Measurements from ENCODE around the gene CAPN1.

CAPN1 gene

DNA sequence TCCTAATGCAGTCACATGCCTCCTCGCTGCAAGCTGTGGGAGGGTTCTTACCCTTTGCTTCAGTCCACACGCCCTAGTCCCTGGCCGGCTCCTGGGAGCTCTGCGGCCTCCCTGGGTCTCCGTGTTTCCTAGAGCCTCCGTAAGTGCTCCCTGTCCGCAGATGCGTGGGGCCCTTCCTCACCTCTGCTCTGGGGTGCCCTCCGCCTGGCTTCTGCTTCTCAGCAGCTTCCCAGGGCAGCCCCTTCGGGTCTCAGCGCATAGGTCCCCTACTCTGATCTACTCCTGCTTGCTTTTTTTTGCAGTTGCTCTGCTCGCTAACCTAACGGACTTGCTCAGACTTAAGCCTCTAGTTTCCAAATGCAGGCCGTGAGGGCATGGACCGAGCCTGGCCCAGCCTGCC lies 22.4 kb downstream of the CAPN1 start:
- DNase-seq, result no peak

DNA sequence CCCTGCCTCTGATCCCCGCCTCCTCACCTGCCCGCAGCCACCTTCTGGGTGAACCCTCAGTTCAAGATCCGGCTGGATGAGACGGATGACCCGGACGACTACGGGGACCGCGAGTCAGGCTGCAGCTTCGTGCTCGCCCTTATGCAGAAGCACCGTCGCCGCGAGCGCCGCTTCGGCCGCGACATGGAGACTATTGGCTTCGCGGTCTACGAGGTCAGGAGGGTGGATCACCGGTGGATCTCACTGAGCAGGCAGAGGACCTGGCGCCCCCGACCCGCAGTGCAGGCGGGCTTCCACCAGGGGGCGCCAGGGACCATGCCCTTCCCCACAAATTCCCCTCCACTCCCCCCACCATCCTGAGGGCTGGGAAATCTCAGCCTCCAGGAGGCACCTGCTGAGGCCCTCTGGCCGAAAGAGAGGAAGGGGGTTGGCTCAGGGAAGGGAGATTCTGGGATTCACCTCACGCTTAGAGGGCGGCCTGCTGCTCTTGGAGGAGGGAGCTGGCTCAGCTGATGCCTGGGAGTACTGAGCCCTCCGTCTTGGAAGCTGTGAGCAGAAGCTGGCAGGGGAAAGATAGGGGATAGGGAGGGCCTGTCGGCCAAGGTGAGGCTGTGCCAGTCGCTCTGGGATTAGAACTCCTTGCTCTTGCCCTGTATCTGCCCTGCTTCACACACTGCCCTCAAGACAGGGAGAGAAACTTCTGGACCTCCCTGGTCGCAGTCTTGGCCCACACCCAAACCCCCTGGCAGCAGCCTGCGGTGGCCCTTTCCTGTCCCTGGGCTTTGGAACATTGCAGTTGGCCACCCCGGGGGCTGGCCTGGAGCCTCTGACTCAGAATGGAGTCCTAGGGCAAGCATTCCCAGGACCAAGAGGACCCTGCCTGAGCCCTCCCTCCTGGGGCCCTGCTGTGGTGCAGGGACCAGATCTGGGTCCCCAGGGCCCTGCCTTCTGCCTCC lies 23.2 kb downstream of the CAPN1 start:
- peak; percentile 7 to 62 (median 41) for DNase-seq

DNA sequence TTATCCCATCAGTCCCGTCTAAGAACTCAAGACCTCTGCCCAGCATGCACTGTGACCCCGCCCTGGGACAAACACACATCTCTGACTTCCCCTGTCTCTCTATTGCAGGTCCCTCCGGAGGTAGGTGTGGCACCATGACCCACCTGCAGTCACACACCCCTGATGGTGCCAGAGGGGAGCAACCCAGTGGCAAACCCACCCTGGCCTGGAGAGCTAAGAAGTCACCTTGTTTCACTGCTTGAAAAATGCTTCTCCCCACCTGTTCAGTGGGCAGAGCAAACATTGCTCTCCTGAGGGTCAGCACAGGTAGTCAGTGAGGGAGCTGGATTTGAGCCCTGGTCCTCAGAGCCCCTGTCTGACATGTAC lies 23.9 kb downstream of the CAPN1 start:
- no peak for DNase-seq

DNA sequence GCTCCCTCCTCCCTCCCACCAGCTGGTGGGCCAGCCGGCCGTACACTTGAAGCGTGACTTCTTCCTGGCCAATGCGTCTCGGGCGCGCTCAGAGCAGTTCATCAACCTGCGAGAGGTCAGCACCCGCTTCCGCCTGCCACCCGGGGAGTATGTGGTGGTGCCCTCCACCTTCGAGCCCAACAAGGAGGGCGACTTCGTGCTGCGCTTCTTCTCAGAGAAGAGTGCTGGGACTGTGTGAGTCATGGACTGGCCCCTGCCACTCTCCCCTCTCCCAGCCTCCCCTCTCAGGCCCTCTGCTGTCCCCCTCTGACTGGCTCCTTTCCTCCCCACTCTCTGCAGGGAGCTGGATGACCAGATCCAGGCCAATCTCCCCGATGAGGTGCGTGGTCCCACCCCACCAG lies 24.7 kb downstream of the CAPN1 start:
- DNase-seq, result no peak

DNA sequence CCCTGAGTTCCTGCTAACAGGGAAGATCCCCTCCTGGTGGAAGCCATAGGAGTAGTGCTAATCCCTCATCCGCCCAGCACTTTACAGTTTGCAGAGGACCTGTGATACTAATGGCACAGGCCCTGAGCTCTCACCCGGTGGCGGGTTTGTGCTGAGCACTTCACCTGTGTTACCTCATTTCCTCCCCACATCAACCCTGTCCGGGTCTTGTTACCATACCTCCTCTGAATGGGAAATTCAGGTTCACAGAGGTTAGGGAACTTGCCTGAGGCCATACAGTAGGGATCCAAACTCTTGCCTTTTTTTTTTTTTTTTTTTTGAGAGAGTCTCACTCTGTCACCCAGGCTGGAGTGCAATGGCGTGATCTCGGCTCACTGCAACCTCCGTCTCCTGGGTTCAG lies 25.2 kb downstream of the CAPN1 start:
- DNase-seq, result no peak

DNA sequence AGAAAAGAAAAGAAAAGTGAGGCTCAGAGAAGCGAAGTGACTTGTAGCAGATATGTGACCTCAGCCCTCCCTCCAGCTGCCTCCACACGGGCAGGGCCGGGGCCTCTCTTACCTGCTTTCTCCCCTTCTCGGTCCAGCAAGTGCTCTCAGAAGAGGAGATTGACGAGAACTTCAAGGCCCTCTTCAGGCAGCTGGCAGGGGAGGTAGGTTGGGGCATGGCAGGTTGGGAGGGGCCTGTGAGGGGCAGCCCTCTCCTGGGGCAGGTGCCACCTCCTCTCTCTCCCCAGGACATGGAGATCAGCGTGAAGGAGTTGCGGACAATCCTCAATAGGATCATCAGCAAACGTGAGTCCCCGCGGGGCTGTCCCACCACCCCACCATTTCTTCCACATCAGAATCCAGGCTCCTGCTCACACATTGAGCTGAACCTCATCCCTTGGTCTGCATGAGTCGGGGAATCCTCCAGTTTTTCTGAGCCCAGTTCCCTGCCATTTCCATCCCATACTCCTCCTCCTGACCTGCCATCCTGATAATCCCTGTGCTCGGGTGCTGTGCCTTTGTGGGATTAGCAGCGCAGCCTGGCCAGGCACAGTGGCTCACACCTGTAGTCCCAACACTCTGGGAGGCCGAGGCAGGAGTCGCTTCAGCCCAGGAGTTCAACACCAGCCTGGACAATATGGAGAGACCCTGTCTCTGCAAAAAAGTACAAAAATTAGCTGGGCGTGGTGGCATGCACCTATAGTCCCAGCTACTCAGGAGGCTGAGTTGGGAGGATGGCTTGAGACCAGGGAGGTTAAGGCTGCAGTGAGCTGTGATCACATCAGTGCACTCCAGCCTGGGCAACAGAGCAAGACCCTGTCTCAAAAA lies 26.4 kb downstream of the CAPN1 start:
- no peak for DNase-seq

DNA sequence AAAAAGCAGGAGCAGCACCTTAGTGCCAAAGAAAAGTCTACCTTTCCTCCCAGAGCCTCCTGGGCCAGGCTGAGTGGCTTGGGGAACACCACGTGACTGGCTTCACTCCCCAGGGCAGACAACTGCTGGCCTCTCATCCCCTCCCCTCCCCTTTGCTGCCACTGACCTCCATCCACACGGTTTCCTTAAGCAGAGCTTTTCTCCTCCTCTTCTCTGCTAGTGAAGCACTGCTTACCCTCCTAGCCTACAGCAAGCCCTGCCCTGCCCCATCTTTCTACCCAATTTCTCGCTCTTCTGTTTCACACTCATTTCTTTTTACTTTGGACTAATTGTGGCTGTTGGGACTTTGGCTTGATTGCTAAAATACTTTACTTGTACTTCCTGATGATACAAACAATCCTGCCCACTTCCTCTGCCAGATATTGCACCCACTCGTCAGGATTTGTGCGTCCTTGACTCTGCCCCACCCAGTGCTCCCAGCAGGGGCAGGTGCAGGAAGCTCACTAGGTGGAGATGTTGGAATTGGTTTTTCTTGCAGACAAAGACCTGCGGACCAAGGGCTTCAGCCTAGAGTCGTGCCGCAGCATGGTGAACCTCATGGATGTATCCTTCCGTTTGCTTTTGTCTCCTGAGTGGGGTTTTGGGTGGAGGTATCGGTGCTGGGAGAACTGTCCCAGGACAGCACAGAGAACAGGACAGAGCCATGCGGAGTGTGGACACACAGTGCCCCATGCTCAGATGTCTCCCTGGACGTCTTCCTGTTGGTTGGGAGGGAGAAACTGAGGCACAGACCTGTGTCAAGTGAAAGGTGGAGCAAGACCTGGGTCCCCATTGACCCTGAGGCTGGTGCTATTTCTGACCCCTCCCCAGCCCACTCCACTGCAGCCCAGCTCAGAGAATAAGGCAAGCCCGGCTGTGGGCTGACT lies 27.3 kb downstream of the CAPN1 start:
- DNase-seq, result no peak

DNA sequence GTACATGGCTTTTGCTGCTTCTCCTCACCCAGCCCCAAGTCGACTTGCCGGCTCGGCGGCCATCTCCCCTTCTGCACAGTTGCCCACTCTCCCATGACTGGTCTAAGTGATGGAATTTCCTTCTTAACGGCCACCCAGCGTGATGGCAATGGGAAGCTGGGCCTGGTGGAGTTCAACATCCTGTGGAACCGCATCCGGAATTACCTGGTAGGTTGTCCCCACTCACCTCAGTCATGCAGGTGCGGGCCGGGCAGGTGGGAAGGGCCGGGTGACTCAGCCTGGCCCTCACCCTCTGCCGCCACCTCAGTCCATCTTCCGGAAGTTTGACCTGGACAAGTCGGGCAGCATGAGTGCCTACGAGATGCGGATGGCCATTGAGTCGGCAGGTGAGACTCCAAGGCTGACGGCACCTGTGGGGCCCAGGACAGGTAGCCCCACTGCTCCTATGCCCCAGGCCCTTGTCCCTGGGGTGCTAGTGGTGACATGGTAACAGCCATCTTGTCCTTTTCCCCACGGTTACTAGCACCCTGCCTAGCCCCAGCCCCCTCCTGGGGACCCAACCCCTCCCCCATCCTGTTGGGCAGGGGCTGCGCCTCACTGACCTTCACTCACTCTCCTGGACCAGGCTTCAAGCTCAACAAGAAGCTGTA lies 28.1 kb downstream of the CAPN1 start:
- DNase-seq, result no peak

DNA sequence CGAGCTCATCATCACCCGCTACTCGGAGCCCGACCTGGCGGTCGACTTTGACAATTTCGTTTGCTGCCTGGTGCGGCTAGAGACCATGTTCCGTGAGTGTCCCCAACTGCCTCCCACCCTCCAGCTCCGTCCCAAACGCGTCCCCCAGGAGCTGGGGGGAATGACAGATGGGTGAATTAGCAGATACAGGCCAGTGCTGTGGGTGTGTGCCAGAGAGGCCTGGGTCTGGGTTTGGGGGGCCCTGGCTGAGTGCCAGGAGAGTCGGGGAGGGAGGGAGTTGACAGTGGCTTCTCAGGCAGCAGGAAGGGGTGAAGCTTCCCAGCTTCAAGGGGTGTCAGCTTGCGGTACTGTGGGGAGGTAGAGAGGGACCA lies 28.6 kb downstream of the CAPN1 start:
- no peak for DNase-seq

DNA sequence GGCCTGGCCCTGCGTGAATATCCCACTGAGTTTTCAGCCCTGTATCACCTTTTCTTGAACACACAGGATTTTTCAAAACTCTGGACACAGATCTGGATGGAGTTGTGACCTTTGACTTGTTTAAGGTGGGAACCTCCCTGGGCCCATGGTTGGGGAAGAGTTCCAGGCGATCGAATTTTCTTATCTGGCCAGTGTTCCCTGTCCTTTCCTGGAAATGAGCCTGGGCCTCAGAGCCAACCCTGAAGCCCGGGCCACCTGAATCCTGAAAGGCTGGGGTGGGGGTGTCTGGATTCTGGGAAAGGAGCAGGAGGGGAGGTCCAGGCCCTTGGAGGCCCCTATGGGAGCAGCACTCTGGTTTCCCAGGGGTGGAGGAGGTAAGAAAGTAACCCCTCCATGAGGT lies 29.0 kb downstream of the CAPN1 start:
- DNase-seq, result no peak

DNA sequence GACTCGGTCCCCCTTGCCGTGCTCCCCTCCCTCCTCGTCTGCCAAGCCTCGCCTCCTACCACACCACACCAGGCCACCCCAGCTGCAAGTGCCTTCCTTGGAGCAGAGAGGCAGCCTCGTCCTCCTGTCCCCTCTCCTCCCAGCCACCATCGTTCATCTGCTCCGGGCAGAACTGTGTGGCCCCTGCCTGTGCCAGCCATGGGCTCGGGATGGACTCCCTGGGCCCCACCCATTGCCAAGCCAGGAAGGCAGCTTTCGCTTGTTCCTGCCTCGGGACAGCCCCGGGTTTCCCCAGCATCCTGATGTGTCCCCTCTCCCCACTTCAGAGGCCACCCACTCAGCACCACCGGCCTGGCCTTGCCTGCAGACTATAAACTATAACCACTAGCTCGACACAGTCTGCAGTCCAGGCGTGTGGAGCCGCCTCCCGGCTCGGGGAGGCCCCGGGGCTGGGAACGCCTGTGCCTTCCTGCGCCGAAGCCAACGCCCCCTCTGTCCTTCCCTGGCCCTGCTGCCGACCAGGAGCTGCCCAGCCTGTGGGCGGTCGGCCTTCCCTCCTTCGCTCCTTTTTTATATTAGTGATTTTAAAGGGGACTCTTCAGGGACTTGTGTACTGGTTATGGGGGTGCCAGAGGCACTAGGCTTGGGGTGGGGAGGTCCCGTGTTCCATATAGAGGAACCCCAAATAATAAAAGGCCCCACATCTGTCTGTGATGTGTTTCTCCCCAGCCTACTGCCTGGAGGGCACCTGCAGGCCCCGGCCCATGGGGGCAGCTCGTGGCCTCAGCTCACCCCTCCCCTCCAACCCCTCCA lies 29.8 kb downstream of the CAPN1 start:
- no peak for DNase-seq

DNA sequence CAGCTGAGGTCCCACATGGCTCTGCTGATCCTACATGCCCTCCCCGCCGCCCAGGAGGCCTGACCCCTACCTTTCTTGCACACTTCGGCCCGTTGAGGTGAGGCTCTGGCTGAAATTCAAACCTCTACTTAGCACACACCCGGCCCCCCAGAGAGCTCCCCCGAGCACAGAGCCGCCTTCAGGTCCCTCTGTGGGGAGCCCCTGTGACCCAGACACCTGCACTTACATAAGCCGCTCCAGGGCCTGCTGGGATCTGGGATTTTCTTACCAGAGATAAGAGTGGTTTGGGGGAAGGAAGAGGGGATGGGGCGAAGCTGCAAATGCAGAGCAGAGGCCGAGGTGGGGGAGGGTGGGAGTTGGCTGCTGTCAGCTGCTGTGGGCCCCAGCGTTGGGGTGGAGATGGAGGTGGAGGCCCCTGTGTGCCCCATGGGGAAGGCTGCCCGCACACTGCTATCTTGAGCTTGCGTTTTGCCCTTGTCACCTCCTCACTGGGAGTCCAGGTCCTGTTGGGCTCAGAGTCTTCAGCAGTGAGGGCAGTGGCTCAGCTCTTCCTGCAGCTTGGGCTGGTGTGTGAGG lies 30.6 kb downstream of the CAPN1 start:
- DNase-seq, result no peak

DNA sequence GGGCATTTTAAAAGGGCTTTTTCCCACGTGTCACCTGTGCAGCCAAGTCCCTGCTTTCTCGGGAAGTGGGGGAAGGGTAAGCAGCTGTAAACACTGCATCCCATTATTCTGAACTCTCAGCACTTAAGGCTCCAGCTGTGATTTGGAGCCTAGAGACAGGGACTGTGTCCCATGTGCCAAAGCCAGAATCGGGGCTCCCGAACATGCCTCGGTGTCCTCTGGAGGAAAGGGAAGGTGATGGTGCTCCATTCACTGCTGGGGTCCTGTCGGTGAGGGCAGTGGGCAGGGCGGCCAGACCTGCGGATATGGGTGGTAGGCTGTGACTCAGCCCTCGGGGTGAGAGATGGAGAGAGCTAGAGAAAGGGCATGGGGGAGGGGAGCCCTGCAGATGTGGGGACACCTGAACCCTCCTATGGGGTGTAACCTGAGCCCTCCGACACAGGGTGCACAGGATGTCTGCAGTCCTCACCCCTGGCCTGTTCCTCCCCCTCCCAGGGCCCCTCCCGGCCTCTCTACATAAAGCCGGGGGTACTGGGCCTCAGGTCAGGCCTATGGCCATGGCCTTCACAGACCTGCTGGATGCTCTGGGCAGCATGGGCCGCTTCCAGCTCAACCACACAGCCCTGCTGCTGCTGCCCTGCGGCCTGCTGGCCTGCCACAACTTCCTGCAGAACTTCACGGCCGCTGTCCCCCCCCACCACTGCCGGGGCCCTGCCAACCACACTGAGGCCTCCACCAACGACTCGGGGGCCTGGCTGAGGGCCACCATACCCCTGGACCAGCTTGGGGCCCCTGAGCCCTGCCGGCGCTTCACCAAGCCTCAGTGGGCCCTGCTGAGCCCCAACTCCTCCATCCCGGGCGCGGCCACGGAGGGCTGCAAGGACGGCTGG lies 31.8 kb downstream of the CAPN1 start:
- DNase-seq, result peak in 1 of 6 experiments; percentile 23

DNA sequence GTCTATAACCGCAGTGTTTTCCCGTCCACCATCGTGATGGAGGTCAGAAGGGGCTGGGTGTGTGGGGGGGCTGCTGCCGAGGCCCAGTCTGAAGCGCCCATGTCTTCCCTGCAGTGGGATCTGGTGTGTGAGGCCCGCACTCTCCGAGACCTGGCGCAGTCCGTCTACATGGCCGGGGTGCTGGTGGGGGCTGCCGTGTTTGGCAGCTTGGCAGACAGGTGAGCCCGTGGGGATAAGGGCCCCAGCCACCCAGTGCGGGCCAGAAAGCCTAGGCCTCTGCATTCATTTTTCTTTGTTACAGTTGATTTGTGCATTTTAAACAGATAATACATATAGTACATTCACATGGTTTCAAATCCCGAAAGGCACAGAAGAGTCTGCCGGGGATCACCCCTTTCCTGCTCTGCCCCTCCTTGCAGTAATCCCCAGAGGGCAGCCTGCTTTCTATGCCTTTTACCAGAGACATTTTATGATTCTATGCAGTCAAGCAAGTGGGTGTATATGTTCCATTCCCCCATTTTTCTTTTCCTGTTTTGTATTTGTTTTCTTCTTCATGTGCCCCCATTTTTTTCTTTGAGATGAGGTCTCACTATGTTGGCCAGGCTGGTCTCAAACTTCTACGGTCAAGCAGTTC lies 32.6 kb downstream of the CAPN1 start:
- no peak for DNase-seq

DNA sequence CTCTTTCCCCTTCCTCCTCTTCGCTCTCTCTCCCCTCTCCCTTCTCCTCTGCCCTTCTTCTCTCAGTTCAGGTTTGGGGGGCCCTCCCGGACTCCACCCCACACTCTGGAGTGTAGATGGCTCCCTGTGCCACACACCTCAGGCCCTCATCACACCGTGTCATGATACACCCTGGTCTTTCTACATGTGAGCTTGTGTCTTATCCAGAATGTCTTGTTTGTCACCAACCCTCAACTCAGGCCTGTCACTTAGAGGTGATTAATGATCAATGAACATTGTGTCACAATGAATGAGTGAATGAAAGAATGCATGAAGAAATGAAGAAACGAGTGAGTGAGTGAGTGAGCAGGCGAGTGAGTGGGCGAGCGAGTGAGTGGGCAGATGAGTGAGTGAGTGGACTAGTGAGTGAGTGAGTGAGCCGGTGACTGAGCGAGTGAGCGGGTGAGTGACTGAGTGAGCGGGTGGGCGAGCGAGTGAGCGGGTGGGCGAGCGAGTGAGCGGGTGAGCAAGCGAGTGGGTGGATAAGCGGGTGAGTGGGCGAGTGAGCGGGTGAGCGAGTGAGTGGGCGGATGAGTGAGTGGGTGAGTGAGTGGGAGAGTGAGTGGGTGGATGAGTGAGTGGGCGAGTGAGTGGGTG lies 33.8 kb downstream of the CAPN1 start:
- DNase-seq, result no peak

DNA sequence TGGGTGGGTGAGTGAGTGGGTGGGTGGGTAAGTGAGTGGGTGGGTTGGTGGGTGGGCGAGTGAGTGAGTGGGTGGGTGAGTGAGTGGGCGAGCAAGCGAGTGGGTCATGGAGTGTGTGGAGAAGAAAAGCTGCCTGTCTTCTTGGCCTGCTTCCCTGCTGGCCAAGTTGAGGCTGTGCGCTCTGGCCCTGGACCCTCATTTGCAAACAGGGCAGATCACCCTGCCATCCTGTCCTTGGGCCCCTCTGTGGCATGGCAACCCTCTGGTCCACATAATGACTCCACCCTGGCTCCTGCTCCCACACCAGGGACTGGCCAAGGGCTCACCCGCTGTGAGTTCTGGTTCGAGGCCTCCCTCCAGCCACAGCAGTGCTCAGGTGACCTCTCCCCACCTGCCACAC lies 35.1 kb downstream of the CAPN1 start:
- DNase-seq, result no peak

DNA sequence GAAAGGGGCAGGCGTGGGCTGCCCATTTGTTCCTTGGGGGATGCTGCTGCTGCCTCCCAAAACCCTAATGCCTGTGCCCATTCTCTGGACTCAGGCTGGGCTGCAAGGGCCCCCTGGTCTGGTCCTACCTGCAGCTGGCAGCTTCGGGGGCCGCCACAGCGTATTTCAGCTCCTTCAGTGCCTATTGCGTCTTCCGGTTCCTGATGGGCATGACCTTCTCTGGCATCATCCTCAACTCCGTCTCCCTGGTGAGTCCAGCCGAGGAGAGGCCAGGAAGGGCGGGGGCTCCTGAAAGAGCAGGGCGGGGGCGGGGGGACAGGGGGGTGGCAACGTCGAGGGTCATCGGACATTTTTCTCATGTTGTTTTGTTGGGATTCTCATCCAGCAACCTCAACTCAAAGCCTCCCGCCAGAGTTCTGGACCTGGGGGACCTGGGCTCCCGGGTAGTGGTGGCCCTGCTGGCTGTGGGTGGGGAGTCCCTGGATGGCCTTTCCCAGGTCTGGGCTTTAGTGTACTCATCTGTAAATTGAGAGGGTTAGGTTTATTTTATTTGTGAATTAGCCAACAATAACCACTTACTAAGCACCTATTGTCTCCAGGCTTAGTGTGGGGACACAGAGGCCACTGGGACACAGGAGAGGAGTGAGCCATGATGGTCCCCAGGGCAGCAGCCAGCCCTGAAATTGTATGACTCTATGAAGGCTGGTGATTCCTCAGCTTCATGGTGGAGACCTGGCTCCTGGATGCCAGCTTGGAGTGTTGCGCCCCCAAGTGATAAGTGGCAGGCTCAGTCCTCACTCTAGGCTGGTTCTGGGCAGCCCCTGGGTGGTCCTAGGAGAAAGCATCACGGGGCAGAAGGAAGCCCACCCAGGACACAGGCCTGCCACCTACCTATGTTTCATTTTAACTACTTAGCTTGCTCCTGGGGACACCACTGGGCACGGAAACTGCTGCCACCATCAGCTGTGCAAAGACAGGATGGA lies 36.0 kb downstream of the CAPN1 start:
- no peak for DNase-seq

DNA sequence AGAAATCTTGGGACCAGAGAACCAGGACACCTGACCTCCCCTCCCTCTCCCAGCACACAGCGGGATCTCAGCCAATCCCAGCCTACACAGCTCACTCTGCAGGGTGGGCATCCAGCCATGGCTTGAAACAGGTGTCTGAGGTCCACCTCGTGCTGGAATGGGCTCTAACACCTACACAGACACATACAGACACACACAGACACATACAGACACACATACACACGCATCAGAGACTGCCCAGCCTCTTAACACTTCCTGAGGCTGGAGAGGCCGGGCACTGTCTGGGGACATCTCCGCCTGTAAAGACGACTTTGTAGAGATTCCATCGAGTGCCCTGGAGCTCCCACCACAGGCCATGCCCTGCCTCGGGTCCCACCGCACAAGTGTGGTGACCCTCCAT lies 36.7 kb downstream of the CAPN1 start:
- DNase-seq, result no peak

All from stimulated activated naive CD4-positive, alpha-beta T cell (primary cell).